C4-2B (cell line): ENCODE results near the gene ANK3.

Source experiments
- H3K27ac ChIP-seq: fragments of 450-650 bp; 2 replicates; pipeline ENCODE4 v1.5.1; 2017
- ZFX ChIP-seq: fragments of 450-650 bp; IDR thresholded peaks from 2 replicates; pipeline ENCODE4 v1.6.1; 2017
- TF ChIP-seq, protein P1 (sequence below): fragments of 450-650 bp; conservative IDR thresholded peaks from 2 replicates; pipeline ENCODE4 v1.5.1; 2017; ENCODE audit warnings: mild to moderate bottlenecking

Gene ANK3

DNA sequence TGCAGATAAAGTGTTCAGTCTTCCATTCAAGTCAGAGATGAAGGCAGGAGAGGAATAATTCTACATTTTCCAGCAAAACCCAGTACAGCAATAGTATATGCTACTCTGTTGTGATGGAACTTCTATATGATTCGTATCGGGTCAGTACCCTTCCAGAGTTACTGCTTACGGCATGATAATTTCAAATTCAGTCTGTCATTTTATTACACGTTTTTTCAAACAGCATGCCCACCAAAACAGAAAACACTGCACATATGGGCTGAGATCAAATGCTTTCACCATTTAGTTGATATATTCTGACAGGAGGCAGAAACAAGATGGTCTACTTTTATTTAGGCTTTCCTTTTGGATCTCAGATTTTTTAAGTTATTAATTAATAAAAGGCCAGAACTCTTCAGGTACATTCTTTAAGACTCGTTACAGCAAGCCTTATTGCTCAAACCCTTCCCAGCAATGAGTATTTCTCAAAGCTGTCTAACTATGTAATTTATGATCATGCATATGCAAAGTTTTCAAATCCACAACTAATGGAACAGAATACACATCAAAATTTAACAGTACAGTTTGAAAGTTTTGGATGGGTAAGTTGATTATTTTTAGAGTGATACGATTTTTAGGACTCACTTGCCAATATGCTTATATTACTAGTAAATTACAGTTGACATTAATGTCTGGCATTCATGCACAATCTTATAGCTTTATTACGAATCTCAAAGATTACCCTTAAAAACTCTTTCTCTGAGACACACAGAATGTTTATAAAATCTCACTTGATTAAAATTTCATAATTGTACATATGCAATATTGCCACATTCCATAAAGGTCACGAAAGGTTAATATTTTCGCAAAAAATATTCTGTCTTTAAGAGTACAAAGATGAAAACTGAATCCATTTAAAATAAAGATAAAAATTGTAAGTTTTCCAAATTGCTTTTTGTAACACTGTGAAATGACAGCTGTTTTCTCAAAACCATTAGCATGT lies 91.0 kb downstream of the ANK3 start:
- TF ChIP-seq, protein P1, sequence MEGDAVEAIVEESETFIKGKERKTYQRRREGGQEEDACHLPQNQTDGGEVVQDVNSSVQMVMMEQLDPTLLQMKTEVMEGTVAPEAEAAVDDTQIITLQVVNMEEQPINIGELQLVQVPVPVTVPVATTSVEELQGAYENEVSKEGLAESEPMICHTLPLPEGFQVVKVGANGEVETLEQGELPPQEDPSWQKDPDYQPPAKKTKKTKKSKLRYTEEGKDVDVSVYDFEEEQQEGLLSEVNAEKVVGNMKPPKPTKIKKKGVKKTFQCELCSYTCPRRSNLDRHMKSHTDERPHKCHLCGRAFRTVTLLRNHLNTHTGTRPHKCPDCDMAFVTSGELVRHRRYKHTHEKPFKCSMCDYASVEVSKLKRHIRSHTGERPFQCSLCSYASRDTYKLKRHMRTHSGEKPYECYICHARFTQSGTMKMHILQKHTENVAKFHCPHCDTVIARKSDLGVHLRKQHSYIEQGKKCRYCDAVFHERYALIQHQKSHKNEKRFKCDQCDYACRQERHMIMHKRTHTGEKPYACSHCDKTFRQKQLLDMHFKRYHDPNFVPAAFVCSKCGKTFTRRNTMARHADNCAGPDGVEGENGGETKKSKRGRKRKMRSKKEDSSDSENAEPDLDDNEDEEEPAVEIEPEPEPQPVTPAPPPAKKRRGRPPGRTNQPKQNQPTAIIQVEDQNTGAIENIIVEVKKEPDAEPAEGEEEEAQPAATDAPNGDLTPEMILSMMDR = no peak
- no peak for TF ChIP-seq ZFX
- H3K27ac ChIP-seq = no peak overlapping the region

DNA sequence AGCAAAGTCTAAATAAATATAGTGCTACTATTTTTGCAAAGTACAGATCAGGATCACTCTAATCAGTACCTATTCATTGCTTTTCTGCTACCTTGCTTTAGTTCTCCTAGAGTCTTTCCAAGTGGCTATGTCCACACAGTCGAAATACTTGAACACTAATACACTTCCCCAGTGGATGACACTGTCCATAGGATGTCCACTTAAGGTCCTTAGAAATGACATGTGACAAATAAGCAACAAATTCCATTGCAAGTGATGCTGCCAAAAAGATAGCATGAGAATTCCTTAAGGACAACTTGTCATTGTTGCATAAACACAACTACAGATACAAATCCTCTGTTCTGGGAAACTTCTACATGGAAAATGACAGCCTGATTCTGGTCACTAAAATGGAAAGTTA lies 93.6 kb downstream of the ANK3 start:
- no peak overlapping the region for H3K27ac ChIP-seq
- no peak for TF ChIP-seq ZFX
- TF ChIP-seq, protein P1 = no peak

DNA sequence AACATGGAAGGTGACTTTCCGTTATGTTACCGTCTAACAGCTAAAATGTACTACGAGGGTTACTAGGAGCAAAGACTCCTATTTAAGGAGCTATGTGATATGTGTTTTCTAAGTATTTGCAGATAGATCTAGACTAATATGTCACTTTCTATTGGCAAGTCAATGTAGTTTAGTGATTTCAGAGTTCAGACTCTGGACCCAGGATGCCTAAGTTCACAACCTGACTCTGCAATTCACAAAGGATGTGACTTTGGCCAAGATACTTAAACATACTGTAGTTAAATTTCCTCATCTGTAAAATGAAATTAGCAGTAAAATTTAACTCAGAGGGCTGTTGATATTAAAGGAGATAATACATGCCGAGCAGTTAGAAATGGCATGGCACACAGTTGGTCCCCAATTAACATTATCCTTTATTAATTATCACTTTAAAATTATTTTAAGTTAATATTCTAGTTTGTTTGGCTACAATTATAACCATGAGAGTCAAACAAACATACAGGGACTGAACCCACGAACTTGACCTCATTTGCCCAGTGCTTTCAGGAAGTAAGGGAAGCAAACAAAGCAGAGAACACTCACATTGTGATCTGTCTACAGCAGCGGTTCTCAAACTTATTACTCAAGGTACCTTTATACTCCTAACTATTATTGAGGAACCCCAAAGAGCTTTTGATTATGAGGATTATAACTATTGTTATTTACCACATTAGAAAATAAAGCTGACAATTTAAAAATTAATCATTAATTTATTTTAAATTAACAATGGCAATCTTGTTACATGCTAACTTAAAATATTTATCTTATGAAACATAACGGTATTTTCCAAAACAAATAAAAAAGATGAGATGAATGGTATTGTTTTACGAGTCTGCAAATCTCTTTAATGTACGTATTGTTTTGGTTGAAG lies 94.4 kb downstream of the ANK3 start:
- H3K27ac ChIP-seq = no peak overlapping the region
- no peak for TF ChIP-seq ZFX
- TF ChIP-seq, protein P1 = no peak

DNA sequence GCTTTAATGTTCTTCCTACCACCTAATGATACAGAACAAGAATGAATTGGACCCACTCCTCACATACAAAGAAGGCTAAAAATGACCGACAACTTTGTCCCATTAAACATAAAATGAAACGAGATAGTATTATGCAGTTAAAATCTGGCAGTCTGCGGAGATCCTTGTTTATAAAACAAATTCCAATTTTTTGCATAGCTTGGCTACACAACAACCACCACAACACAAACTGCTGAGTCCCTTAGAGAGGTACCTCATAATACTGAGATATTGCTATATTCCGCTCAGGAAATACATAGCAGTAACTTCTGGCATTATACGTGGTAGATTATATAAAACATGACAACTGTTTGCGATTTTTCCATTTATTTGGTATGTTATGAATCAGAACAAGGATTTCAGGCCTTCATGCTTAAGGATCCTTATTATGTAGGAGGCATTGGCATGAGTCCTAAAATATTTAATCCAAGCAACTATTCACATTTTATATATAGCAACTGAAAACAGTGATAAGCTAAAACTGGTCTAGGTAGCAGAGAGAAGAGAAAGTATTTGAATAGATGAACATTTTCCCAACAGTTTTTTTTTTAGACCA lies 96.0 kb downstream of the ANK3 start:
- no peak overlapping the region for H3K27ac ChIP-seq
- TF ChIP-seq, protein P1 = no peak
- TF ChIP-seq ZFX = no peak

DNA sequence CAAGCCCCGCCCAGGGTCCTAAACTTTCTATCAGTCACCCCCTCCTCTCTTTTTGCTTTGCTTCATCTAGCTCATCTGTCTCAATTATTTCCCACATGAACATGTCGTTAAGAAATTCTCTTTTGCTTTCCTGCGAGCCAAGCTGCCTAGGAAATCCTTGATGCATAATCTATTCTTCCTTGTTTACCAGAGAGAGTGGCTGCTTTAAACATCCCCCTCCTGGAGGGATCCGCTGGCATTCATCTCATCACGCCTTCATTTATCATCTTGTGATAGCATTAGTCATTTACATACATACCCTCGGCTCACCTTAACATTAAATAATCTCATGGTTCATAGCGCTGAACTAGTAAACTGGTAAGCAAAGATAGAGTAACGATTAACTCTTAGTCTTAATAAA lies 96.7 kb downstream of the ANK3 start:
- peak overlapping the region; percentile 13; the same call in 1 of the 2 replicates for H3K27ac ChIP-seq
- TF ChIP-seq, protein P1 = no peak
- no peak for TF ChIP-seq ZFX

DNA sequence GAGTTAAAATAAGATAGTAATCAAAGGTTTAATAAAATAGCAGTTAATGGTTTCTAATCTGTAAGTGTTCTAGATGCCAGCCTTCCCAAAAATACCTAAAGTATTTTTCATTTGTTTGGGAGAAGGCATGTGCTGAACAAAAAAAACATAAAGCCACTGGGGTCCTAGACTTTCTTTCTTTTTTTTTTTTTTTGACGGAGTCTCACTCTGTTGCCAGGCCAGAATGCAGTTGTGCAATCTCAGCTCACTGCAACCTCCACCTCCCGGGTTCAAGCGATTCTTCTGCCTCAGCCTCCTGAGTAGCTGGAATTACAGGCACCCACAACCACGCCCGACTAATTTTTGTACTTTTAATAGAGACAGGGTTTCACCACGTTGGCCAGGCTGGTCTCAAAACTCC lies 97.1 kb downstream of the ANK3 start:
- peak overlapping the region; percentile 13; the same call in 1 of the 2 replicates for H3K27ac ChIP-seq

DNA sequence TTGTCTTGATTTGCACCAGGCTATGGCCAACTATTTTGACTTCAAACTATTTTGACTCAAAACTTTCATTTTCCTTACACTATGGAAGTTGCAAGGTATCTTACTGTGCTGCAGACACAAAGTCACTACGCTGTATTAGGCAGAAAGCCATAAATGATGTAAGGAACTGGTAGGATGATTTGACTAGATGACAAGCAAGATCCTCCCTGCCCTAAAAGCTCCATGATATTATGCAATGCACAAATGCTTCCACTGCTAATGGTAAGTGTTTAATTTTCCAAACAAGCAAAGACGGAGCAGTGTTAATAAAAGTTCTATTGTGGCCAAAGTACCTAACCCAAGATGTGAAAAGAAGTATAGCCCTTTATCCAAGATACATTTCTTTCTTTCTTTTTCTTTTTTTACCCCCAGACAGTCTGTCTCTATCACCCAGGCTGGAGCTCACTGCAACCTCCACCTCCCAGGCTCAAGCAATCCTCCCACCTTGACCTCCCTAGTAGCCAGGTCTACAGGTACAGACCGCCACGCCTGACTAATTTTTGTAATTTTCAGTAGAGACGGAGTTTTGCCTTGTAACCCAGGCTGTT lies 98.2 kb downstream of the ANK3 start:
- no peak overlapping the region for H3K27ac ChIP-seq
- TF ChIP-seq, protein P1 = no peak
- no peak for TF ChIP-seq ZFX
